ENCODE data around the gene COLEC12.

- TF ChIP-seq POLR2A (IDR thresholded peaks at IDR 0.05) (no peak), CTCF (IDR thresholded peaks at IDR 0.05) (no peak)
Measured at GRCh38 chr18:468955-469790, 31.3 kb downstream of the COLEC12 start.
